Kidney (tissue), 14 donors: ENCODE measurements around the gene ARHGEF10L. TPM values are rescaled to one million over a fixed set of nuclear protein-coding genes. Genes with fewer than 3 reads are reported as not detected.

ENCODE experiments used
- DNase-seq, 5 donors: peaks; one replicate each; pipeline ENCODE4 v3.0.0-alpha.2; 2013 to 2020
- FAIRE-seq: peaks from 2 replicates; lab custom pipeline; 2012; peaks lifted over from hg19 to GRCh38; lab: Jason Lieb, UNC
- H3K27ac ChIP-seq, 2 donors: one replicate each; pipeline ENCODE4 v1.7.0; 2013; ENCODE audit warnings: low read depth in 2 of 2, low read length in 2 of 2, inconsistent platforms in 1 of 2
- H3K27me3 ChIP-seq: one replicate; pipeline ENCODE4 v1.7.1; 2013; ENCODE audit warnings: low read length, inconsistent platforms; ENCODE audit not compliant: control insufficient read depth, insufficient read depth
- H3K36me3 ChIP-seq, 3 donors: one replicate each; pipeline versions ENCODE4 v1.7.0 to v1.7.1; 2013; ENCODE audit warnings: low read length in 3 of 3, control low read depth in 1 of 3, inconsistent platforms in 1 of 3; ENCODE audit not compliant: insufficient read depth in 3 of 3, control insufficient read depth in 2 of 3
- H3K4me1 ChIP-seq, 3 donors: one replicate each; pipeline versions ENCODE4 v1.7.0 to v1.7.1; 2013; ENCODE audit warnings: low read length in 3 of 3, inconsistent platforms in 1 of 3, low read depth in 1 of 3; ENCODE audit not compliant: control insufficient read depth in 2 of 3, insufficient read depth in 2 of 3
- H3K4me3 ChIP-seq, 3 donors: one replicate each; pipeline versions ENCODE4 v1.7.0 to v1.8.1; 2013; ENCODE audit warnings: low read length in 3 of 3, control low read depth in 1 of 3, inconsistent platforms in 1 of 3
- H3K9ac ChIP-seq, 3 donors: one replicate each; pipeline versions ENCODE4 v1.7.0 to v1.7.1; 2013; ENCODE audit warnings: low read length in 3 of 3, control low read depth in 1 of 3, inconsistent platforms in 1 of 3
- H3K9me3 ChIP-seq, 3 donors: one replicate each; pipeline versions ENCODE4 v1.7.0 to v1.7.1; 2013; ENCODE audit warnings: low read length in 3 of 3, control low read depth in 1 of 3, inconsistent platforms in 1 of 3; ENCODE audit not compliant: control insufficient read depth in 2 of 3, insufficient read depth in 1 of 3
- intact Hi-C: fragments of 100-400 bp; cut with DNase I; formaldehyde crosslinking; loops from one replicate; pipeline ENCODE4 v1.11.1; 2022
- polyA plus RNA-seq: library from polyadenylated mRNA; stranded (reverse); fragments of 350-450 nt; fragmentation: Illumina TruSeq; extraction: RNeasy Lipid Tissue Mini Kit (QIAGEN cat#74804); gene quantifications from one replicate; pipeline ENCODE4 v1.2.3, GENCODE V29; 2014; ENCODE audit warnings: low read depth, low replicate concordance; ENCODE audit not compliant: insufficient read depth
- total RNA-seq: library from RNA; stranded (reverse); fragmentation: NEBNext Ultra II Directional; extraction: Animal tissue kit (Norgen Biotek cat#: 25700); gene quantifications from one replicate; pipeline ENCODE4 v1.2.1, GENCODE V29; 2021
- TF ChIP-seq, protein P1 (sequence below): IDR thresholded peaks from 3 replicates; pipeline ENCODE4 v1.5.1; 2012; ENCODE audit warnings: mild to moderate bottlenecking, moderate library complexity, borderline replicate concordance; ENCODE audit not compliant: insufficient read depth; ENCODE audit errors: extremely low read depth
- donor health status: control.
- donor health status: control.
- donor health status: control.
- donor health status: control.
- donor health status: control.
- donor health status: DM: yes; HTN: yes; CAD: no.
- donor health status: Normal renal cell carcinoma (clear cell type).

Gene ARHGEF10L
- total and polyA plus RNA-seq, 2 donors from 2014 or later, result 40.8 to 91.9 TPM

DNA sequence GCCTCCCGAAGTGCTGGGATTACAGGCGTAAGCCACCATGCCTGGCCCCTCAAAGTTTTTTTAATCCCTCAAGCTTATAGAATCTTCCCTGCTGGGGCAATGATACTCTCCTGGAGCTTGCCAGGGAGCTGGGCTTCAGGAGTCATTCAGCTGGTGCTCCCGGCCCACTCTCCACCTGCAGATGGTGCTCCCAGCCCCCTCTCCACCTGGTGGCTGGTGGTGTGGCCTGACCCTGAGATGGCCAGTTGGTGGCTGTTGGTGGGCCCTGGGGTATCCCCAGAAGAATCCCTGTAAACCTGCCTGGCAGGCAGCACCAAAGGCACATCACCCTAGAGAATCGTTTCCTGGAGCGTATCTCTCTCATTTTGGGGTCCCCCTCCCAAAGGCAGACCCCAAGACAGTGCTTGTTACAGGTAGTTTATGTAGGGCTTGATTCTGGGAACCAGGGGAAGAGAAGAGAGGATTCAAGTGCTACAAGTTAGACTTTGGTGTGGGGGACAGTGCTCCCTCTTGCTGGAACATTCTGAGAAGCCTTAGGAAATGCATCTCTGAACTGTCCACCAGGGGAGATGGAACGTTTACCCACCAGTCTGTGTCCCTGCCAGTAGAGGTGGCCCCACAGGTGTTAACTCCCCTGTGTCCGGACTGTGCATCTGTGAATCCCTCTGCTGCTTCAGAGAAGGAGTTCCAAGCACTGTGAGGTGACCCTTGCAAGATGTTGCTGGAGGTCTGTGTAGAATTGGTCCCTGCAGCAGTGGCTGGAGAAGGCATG lies 186.5 kb downstream of the ARHGEF10L start:
- Histone ChIP-seq H3K36me3 (no peaks in the 10 kb centered on the region), H3K27me3 (no peaks in the 10 kb centered on the region), H3K9me3 (no peaks in the 10 kb centered on the region), H3K4me1 (no peaks in the 10 kb centered on the region), H3K27ac (no peak overlapping the region), H3K9ac (no peak overlapping the region), H3K4me3 (no peak overlapping the region)
- FAIRE-seq, result no peak
- intact Hi-C loops, result no loop called here
- no peak for DNase-seq
- TF ChIP-seq, protein P1, sequence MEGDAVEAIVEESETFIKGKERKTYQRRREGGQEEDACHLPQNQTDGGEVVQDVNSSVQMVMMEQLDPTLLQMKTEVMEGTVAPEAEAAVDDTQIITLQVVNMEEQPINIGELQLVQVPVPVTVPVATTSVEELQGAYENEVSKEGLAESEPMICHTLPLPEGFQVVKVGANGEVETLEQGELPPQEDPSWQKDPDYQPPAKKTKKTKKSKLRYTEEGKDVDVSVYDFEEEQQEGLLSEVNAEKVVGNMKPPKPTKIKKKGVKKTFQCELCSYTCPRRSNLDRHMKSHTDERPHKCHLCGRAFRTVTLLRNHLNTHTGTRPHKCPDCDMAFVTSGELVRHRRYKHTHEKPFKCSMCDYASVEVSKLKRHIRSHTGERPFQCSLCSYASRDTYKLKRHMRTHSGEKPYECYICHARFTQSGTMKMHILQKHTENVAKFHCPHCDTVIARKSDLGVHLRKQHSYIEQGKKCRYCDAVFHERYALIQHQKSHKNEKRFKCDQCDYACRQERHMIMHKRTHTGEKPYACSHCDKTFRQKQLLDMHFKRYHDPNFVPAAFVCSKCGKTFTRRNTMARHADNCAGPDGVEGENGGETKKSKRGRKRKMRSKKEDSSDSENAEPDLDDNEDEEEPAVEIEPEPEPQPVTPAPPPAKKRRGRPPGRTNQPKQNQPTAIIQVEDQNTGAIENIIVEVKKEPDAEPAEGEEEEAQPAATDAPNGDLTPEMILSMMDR, result no peak

DNA sequence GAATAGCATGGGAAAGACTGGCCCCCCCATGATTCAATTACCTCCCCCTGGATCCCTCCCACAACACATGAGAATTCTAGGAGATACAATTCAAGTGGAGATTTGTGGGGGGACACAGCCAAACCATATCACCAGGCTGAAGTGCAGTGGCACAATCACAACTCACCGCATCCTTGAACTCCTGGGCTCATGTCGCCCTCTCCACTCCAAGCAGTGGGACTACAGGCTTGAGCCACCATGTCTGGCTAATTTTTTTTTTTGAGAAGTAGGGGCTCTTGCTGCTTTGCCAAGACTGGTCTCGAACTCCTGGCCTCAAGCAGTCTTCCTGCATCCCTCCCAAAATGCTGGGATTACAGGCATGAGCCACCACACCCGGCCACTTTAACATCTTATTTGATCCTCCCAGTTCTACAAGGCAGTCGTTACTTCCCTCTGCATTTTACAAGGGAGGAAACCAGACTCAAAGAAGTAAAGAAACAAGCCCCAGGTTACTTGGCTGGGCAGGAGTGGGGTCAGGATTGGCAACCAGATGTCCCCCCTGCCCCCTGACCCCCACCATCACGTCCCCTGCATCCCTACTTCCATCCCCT lies 188.7 kb downstream of the ARHGEF10L start:
- Histone ChIP-seq H3K27ac (no peak overlapping the region), H3K9me3 (no peaks in the 10 kb centered on the region), H3K36me3 (no peaks in the 10 kb centered on the region), H3K4me3 (no peak overlapping the region), H3K9ac (no peak overlapping the region), H3K4me1 (no peaks in the 10 kb centered on the region), H3K27me3 (no peaks in the 10 kb centered on the region)
- TF ChIP-seq, protein P1, result no peak
- intact Hi-C loops, result no loop called here
- DNase-seq (no peak), FAIRE-seq (no peak)

GRCh38 chr1:17729248-17729647 lies 189.8 kb downstream of the ARHGEF10L start:
- Histone ChIP-seq H3K27ac (no peak overlapping the region), H3K9me3 (no peaks in the 10 kb centered on the region), H3K4me1 (no peaks in the 10 kb centered on the region), H3K9ac (no peak overlapping the region), H3K27me3 (no peaks in the 10 kb centered on the region), H3K36me3 (no peaks in the 10 kb centered on the region), H3K4me3 (no peak overlapping the region)
- DNase-seq, result no peak
- TF ChIP-seq, protein P1, result no peak
- intact Hi-C loops, result no loop called here
- FAIRE-seq, result no peak
